Endothelial cell of umbilical vein (primary cell): ENCODE measurements around the gene ATRIP. TPM values are rescaled to one million over a fixed set of nuclear protein-coding genes. Genes with fewer than 3 reads are reported as not detected.

ENCODE experiments used
- BruUV-seq: library from RNA; stranded (reverse); fragments of 400-500 nt; replicated peaks from 2 replicates; lab custom pipeline; 2021; lab: Mats Ljungman, UMichigan
- CTCF ChIA-PET: fragments of 300-600, 350-600 bp; sonication (Branson Sonifier 250); formaldehyde crosslinking; loops from one replicate; lab custom pipeline; 2021; ENCODE audit warnings: antibody characterized with exemption, inconsistent platforms; lab: Charles Lee
- POLR2A ChIA-PET: fragments of 300-600, 350-600 bp; sonication (Branson Sonifier 250); formaldehyde crosslinking; loops from one replicate; lab custom pipeline; 2021; ENCODE audit warnings: antibody characterized with exemption, inconsistent platforms; lab: Charles Lee
- DNase-seq: peaks from one replicate; pipeline ENCODE4 v3.0.0-alpha.2; 2011; ENCODE audit warnings: low read depth, low spot score
- FAIRE-seq: peaks from 2 replicates; lab custom pipeline; 2011; peaks lifted over from hg19 to GRCh38; lab: Jason Lieb, UNC
- H2AFZ ChIP-seq: 2 replicates; pipeline ENCODE4 v1.6.0; 2012; ENCODE audit warnings: low read depth, low read length, control low read depth, inconsistent platforms
- H3K27ac ChIP-seq: 2 replicates; pipeline ENCODE4 v1.5.1; 2011; ENCODE audit warnings: low read depth, mild to moderate bottlenecking, control low read depth, low read length, moderate library complexity; ENCODE audit not compliant: insufficient read depth
- H3K27me3 ChIP-seq, 2 experiments: 2 replicates each; pipeline versions ENCODE4 v1.6.0 to v1.6.1; 2011; ENCODE audit warnings: low read length in 2 of 2, mixed read lengths in 1 of 2; ENCODE audit not compliant: control insufficient read depth in 2 of 2, insufficient read depth in 2 of 2
- H3K36me3 ChIP-seq, 2 experiments: 2 replicates in 1 of 2; 3 replicates in 1 of 2; pipeline ENCODE4 v1.5.1; 2011; ENCODE audit warnings: low read length in 2 of 2, mild to moderate bottlenecking in 1 of 2, moderate library complexity in 1 of 2; ENCODE audit not compliant: control insufficient read depth in 2 of 2, insufficient read depth in 2 of 2; ENCODE audit errors: extremely low read depth in 1 of 2
- H3K4me1 ChIP-seq: 3 replicates; pipeline ENCODE4 v1.5.1; 2011; ENCODE audit warnings: mild to moderate bottlenecking, low read length; ENCODE audit not compliant: control insufficient read depth, insufficient read depth; ENCODE audit errors: extremely low read depth
- H3K4me2 ChIP-seq: 2 replicates; pipeline ENCODE4 v1.6.1; 2011; ENCODE audit warnings: low read length, control low read depth, mixed read lengths; ENCODE audit not compliant: insufficient read depth
- H3K4me3 ChIP-seq, 3 experiments: fragments of 200-600 bp in 1 of 3; sonication (generic), shearing (Covaris generic) in 1 of 3; replicated peaks in 1 of 3; 2 replicates each; pipeline ENCODE4 v1.5.1; 2011 to 2016; ENCODE audit warnings: control low read depth in 3 of 3, low read length in 3 of 3, mild to moderate bottlenecking in 2 of 3, inconsistent platforms in 1 of 3, low read depth in 1 of 3, moderate library complexity in 1 of 3; ENCODE audit not compliant: insufficient read depth in 1 of 3
- H3K79me2 ChIP-seq: 2 replicates; pipeline ENCODE4 v1.6.0; 2012; ENCODE audit warnings: low read length, inconsistent platforms; ENCODE audit not compliant: control insufficient read depth, insufficient read depth
- H3K9ac ChIP-seq: replicated peaks from 2 replicates; pipeline ENCODE3; 2011; ENCODE audit warnings: low read length, control low read depth; ENCODE audit not compliant: insufficient read depth; ENCODE audit errors: extremely low read depth
- H3K9me1 ChIP-seq: replicated peaks from 3 replicates; pipeline ENCODE4 v1.6.0; 2011; ENCODE audit warnings: mild to moderate bottlenecking, low read length; ENCODE audit not compliant: control insufficient read depth, insufficient read depth; ENCODE audit errors: extremely low read depth
- H3K9me3 ChIP-seq: replicated peaks from 2 replicates; pipeline ENCODE4 v1.5.1; 2012; ENCODE audit warnings: low read length, inconsistent platforms; ENCODE audit not compliant: control insufficient read depth, insufficient read depth
- H4K20me1 ChIP-seq: replicated peaks from 2 replicates; pipeline ENCODE3; 2011; ENCODE audit warnings: mild to moderate bottlenecking, low read length; ENCODE audit not compliant: control insufficient read depth, insufficient read depth; ENCODE audit errors: extremely low read depth
- EZH2 ChIP-seq: IDR thresholded peaks from 2 replicates; pipeline ENCODE4 v1.6.1; 2012; ENCODE audit warnings: borderline replicate concordance, low read depth, mild to moderate bottlenecking, moderate library complexity, low read length, inconsistent platforms; ENCODE audit not compliant: severe bottlenecking
- FOS ChIP-seq: IDR thresholded peaks from 2 replicates; pipeline ENCODE4 v1.6.1; 2011; ENCODE audit warnings: mild to moderate bottlenecking, low read length, moderate library complexity, borderline replicate concordance; ENCODE audit not compliant: insufficient read depth
- GATA2 ChIP-seq: IDR thresholded peaks from 2 replicates; pipeline ENCODE4 v1.7.0; 2011; ENCODE audit warnings: low read depth, mild to moderate bottlenecking, moderate library complexity, mixed read lengths, low read length; ENCODE audit not compliant: insufficient read length, insufficient read depth
- JUN ChIP-seq: IDR thresholded peaks from 2 replicates; pipeline ENCODE4 v1.6.1; 2011; ENCODE audit warnings: borderline replicate concordance, low read depth; ENCODE audit not compliant: insufficient read length, insufficient read depth
- MAX ChIP-seq: IDR thresholded peaks from 2 replicates; pipeline ENCODE4 v1.6.1; 2011; ENCODE audit not compliant: insufficient read depth, insufficient read length
- MYC ChIP-seq: IDR thresholded peaks from one replicate; pipeline ENCODE4 v1.6.1; 2011; ENCODE audit warnings: mild to moderate bottlenecking, low read depth, low read length
- POLR2A ChIP-seq: IDR thresholded peaks from 2 replicates; pipeline ENCODE4 v1.6.1; 2012; ENCODE audit warnings: low read depth, mild to moderate bottlenecking, control low read depth, low read length
- POLR2AphosphoS5 ChIP-seq: IDR thresholded peaks from 2 replicates; pipeline ENCODE4 v1.6.1; 2012; ENCODE audit warnings: low read depth, mild to moderate bottlenecking, control low read depth, low read length, moderate library complexity; ENCODE audit not compliant: insufficient read depth
- dilution Hi-C: fragments of 300-500 bp; cut with MboI; formaldehyde crosslinking; loops from one replicate; pipeline ENCODE4 v1.15.0; 2019; ENCODE audit warnings: low sequenced_read_pairs; ENCODE audit not compliant: extremely low pct_ligation_motif_present
- intact Hi-C: fragments of 100-400 bp; cut with micrococcal nuclease; formaldehyde crosslinking; loops from one replicate; pipeline ENCODE4 v1.10.0; 2022
- polyA plus RNA-seq, 4 experiments: library from polyadenylated mRNA; depleted of rRNA in 3 of 4; stranded (reverse) in 3 of 4; unstranded in 1 of 4; fragments of >200 nt; gene quantifications; 2 replicates each; pipeline versions ENCODE4 v1.2.1 to v1.2.3, GENCODE V29; 2011 to 2012; ENCODE audit warnings: missing spikeins in 1 of 4
- total RNA-seq: library from RNA; stranded (reverse); gene quantifications from 2 replicates; pipeline ENCODE4 v1.2.3, GENCODE V29; 2021
- TF ChIP-seq, protein P1 (sequence below), 2 donors: IDR thresholded peaks; 1 replicate in 1 of 2; 2 replicates in 1 of 2; pipeline ENCODE4 v1.5.1; 2011; ENCODE audit warnings: low read length in 2 of 2, mild to moderate bottlenecking in 2 of 2, moderate library complexity in 2 of 2, control low read depth in 1 of 2, inconsistent platforms in 1 of 2, low read depth in 1 of 2; ENCODE audit not compliant: insufficient read depth in 1 of 2; ENCODE audit errors: extremely low read depth in 1 of 2

The ATRIP gene
- total and polyA plus RNA-seq, 2 donors (not counting 3 experiments of a cell fraction or from before 2014, with no cell fraction given), result 10.6 to 14.7 TPM

- no TSS peak for BruUV-seq
- no peak for FAIRE-seq
- H3K27ac ChIP-seq, result no peak overlapping the region
- dilution Hi-C loops, result no loop called here
- H3K79me2 ChIP-seq, result no peaks in the 10 kb centered on the region
- H3K4me2 ChIP-seq, result no peak overlapping the region
- no peak for DNase-seq
- no peaks in the 10 kb centered on the region for H3K9me3 ChIP-seq
- H3K4me1 ChIP-seq, result no peaks in the 10 kb centered on the region
- no peak overlapping the region for H3K9ac ChIP-seq
- H4K20me1 ChIP-seq, result no peaks in the 10 kb centered on the region
- TF ChIP-seq FOS (no peak), POLR2AphosphoS5 (no peak), JUN (no peak), POLR2A (no peak), GATA2 (no peak), EZH2 (no peak), MAX (no peak), MYC (no peak)
- TF ChIP-seq, protein P1, sequence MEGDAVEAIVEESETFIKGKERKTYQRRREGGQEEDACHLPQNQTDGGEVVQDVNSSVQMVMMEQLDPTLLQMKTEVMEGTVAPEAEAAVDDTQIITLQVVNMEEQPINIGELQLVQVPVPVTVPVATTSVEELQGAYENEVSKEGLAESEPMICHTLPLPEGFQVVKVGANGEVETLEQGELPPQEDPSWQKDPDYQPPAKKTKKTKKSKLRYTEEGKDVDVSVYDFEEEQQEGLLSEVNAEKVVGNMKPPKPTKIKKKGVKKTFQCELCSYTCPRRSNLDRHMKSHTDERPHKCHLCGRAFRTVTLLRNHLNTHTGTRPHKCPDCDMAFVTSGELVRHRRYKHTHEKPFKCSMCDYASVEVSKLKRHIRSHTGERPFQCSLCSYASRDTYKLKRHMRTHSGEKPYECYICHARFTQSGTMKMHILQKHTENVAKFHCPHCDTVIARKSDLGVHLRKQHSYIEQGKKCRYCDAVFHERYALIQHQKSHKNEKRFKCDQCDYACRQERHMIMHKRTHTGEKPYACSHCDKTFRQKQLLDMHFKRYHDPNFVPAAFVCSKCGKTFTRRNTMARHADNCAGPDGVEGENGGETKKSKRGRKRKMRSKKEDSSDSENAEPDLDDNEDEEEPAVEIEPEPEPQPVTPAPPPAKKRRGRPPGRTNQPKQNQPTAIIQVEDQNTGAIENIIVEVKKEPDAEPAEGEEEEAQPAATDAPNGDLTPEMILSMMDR (IDR thresholded peaks at IDR 0.05; ENCODE audit: extremely low read depth in 1 of 2, insufficient read depth in 1 of 2, low read depth in 1 of 2, low read length in 2 of 2), result no peak
- CTCF ChIA-PET, result interaction anchor here (2.0 to 4.3 kb wide), 2 partner anchors 10 to 25 kb away, joined by 12 to 13 read pairs; no protein-coding TSS in a partner anchor
- no peaks in the 10 kb centered on the region for H3K9me1 ChIP-seq
- no peak overlapping the region for H3K4me3 ChIP-seq
- no peak overlapping the region for H2AFZ ChIP-seq
- intact Hi-C loops, result no loop called here
- H3K36me3 ChIP-seq, result peaks cover 0 to 40% of the 10 kb centered on the region in 2 experiments
- H3K27me3 ChIP-seq, result no peaks in the 10 kb centered on the region
- POLR2A ChIA-PET, result no interaction called here
Measured at GRCh38 chr3:48411041-48411588, 35.4 kb upstream of the ATRIP start.
